Measurements from ENCODE around the gene SLC39A3.
A peak's percentile ranks its signal among the peaks of the same experiment; 100 is the strongest.

Gene SLC39A3

GRCh38 chr19:2739602-2740313, at the start of gene SLC39A3:
Gene SLC39A3, minus strand, starts transcription at chr19:2740017. Its CDS starts 2,760 bp downstream, at chr19:2737257.
- peak; percentile 100 for DNase-seq

GRCh38 chr19:2788237-2788636, 48.4 kb upstream of the SLC39A3 start:
- no peak for DNase-seq

- DNase-seq, result no peak
These were observed 47.3 kb upstream of the SLC39A3 start for GRCh38 chr19:2787115-2787514.

GRCh38 chr19:2785244-2785997, 45.6 kb upstream of the SLC39A3 start, which contains the start of gene THOP1:
Gene THOP1, plus strand, starts transcription at chr19:2785503. Its CDS starts 160 bp downstream, at chr19:2785663.
- peak; percentile 99 for DNase-seq

GRCh38 chr19:2783781-2784145, 43.9 kb upstream of the SLC39A3 start:
- no peak for DNase-seq

GRCh38 chr19:2782936-2783780, 43.3 kb upstream of the SLC39A3 start, which contains the start of gene SGTA:
Gene SGTA, minus strand, starts transcription at chr19:2783273. Its CDS starts 14,205 bp downstream, at chr19:2769068.
- DNase-seq, result peak; percentile 99

GRCh38 chr19:2782329-2782935, 42.6 kb upstream of the SLC39A3 start:
- no peak for DNase-seq

- no peak for DNase-seq
These were observed 40.5 kb upstream of the SLC39A3 start for GRCh38 chr19:2780284-2780683.

- DNase-seq, result no peak
These were observed 39.4 kb upstream of the SLC39A3 start for GRCh38 chr19:2779121-2779740.

GRCh38 chr19:2777952-2778683, 38.3 kb upstream of the SLC39A3 start:
- DNase-seq, result no peak

GRCh38 chr19:2775556-2776430, 36.0 kb upstream of the SLC39A3 start:
- DNase-seq, result peak; percentile 81

- DNase-seq, result no peak
These were observed 35.2 kb upstream of the SLC39A3 start for GRCh38 chr19:2774953-2775555.

GRCh38 chr19:2774083-2774679, 34.4 kb upstream of the SLC39A3 start:
- DNase-seq, result no peak

GRCh38 chr19:2771786-2772674, 32.2 kb upstream of the SLC39A3 start:
- DNase-seq, result no peak

GRCh38 chr19:2770055-2771013, 30.5 kb upstream of the SLC39A3 start:
- no peak for DNase-seq

- DNase-seq, result no peak
These were observed 29.4 kb upstream of the SLC39A3 start for GRCh38 chr19:2769218-2769617.
